GM19193 (cell line): ENCODE results near the gene KAT7.

Source experiments
- POLR2A ChIP-seq: IDR thresholded peaks from 4 replicates; pipeline ENCODE4 v1.6.1; 2011; ENCODE audit not compliant: insufficient read depth, insufficient read length; ENCODE audit errors: extremely low read depth

KAT7 gene

GRCh38 chr17:49821466-49821865 is 33.0 kb downstream of the KAT7 start:
- TF ChIP-seq POLR2A = no peak

DNA sequence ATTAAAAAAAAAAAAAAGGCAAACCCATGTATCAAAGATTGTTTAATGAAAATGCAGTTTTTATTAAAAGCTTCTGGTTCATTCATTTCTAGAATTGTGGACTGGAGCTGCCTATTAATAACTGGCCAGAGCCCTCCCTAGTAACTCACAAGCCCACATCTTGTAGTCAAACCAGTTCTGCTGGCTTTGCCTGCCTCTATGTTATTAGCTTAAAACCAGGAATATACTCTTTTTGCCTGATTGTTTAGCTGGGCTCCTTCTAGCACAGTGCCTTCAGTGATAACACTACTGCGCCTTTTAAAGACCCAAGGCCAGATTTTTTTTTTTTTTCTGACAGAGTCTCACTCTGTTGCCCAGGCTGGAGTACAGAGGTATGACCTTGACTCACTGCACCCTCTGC is 33.4 kb downstream of the KAT7 start:
- no peak for TF ChIP-seq POLR2A

DNA sequence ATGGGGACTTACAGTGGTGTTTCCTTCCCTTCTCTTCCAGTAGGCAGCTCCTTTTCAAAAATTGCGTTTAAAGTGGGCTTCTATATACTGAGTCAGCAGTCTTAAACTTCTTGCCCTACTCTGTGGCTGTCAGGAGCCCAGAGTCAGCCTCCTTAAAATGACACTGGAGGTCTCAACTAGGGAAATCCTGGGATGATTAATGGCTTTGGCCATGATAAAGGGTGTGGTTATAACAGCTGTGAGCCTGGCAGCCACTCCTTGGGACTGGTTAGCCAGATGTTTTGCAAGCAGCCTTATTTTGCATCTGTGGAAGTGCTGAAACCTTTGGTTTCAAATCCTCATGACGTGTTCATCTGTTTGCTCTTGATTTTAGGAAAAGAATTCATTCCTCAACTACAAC is 34.3 kb downstream of the KAT7 start:
- no peak for TF ChIP-seq POLR2A

- no peak for TF ChIP-seq POLR2A
Observed at GRCh38 chr17:49823614-49824013, 35.1 kb downstream of the KAT7 start.

DNA sequence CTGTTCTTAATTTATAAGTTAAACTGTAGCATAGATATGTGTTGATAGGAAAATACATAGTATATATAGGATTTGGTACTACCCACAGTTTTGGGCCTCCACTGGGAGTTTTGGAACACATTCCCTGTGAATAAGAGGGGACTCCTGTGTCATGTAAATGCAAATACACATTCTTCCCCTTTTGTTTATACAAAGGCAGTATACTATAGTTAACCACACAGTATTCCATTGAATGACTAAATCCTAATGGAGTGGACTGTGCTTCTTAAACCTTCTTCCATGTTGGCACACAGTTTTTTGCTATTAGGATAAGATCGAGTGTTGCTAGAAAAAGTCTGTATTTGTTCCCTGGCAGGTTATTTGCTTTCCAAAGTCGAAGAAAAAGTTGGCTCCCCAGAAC is 37.2 kb downstream of the KAT7 start:
- TF ChIP-seq POLR2A = no peak

GRCh38 chr17:49829026-49829425 is 40.5 kb downstream of the KAT7 start:
- no peak for TF ChIP-seq POLR2A

DNA sequence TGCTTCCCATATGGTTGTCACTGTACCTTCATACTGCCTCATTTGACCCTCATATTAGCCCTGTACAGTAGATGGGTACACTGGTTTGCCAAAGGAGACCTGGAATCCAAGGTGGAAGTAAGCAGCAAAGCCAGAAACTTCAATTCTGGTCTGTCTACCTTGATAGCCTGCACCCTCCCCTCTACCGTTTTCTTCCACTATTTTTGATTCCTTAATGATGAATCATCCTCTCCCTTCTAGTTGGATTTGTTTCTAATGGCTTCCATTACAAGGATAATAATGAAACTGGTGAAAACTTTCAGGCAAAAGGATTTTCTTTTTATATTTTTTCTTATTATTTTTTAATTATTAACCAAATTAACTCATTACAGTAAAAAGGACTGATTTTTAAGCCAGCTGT is 42.1 kb downstream of the KAT7 start:
- TF ChIP-seq POLR2A = no peak

DNA sequence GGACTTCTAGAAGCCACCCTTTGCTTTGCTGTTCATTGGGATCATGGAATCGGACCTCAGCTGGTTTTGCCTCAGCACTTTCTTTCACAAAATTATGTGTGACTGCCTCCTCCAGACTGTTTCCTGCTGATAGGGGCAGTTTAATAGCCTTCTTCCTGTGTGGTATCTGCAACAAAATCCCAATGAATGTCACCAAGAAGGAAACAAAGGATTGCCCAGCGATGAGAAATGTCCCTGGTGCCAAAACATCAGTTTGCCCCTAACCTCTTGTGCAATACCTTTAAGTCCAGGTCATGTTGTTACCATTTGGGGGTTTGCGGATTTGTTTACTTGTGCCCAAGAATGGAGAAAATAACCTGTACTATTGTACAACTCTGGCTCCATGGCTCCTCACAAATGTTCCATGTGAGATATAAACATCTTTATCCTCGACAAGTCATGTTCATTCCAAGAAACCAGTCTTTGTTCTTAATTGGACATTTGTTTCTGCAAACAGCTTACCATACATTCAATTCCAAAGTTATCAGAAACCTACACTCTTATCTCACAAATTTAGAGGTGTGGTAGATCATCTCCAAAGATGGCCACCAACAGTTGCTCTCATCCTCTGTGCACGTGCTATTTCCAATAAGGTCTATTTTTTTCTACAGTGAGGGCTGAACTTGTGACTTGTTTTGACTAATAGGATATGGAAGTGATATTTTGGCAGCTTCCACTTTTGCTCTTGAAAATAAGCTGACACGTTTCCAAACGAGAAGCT is 44.5 kb downstream of the KAT7 start:
- TF ChIP-seq POLR2A = no peak

DNA sequence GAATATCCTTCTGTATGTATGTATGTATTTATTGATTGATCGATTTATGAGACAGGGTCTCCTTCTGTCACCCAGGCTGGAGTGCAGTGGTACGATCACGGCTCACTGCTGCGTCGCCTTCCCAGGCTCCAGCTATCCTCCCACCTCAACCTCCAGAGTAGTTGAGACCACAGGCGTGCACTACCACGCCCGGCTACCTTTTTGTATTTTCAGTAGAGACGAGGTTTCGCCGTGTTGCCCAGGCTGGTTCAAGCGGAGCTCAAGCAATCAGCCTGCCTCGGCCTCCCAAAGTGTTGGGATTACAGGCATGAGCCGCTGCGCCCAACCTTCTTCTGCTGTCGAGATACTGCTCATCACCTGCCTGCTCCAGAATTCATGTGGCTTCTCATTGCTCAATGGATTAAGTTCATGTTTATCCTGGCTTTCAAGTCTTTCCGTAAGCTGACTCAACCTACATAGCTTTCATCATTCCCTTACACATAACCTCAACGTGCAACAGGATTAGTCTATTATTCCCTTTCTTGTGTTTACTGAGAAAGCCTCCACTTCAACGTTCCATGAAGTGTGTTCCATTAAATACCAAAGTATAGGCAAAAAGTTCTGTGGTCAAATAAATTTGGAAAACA is 45.8 kb downstream of the KAT7 start:
- TF ChIP-seq POLR2A = no peak

DNA sequence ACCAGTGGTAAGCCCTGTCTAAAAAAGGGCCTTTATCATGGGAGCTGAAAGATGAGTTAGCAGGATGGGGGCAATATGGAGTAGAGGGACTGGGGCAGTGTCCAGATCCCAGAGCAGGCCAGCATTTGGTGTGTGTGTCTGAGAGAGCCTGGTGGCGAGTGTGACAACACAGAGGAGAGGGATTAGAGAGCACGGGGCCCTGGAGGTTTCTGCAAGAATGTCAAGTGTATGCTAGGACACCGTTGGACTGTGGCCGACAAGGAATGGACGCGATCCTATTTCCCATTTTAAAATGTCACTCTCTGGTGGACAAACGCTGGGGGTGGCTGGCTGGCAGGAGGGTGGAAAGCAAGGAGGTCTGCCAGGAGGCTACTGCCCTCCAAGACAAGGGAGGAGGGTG is 47.0 kb downstream of the KAT7 start:
- TF ChIP-seq POLR2A = no peak

- no peak for TF ChIP-seq POLR2A
Observed at GRCh38 chr17:49836111-49837030, 47.9 kb downstream of the KAT7 start.

DNA sequence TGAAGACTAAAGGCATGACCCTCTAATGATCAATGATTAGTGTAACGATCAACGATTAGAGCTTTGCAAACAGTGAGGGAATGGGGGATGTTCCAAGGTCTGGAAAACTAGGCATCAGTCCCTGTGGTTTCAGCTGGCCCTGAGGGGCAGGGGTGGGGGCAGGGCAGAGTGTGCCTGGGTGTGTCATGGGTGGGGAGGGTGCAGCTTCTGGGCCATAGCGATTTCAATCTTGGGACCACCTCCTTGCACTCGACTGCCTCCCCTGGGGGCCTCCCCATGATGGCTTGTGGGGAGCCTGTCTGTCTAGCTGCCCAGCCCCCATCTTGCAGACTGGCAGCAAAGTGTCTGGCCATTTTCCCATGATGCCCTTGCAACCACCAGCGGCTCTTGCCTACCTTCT is 51.0 kb downstream of the KAT7 start:
- no peak for TF ChIP-seq POLR2A

- no peak for TF ChIP-seq POLR2A
Observed at GRCh38 chr17:49841548-49841947, 53.1 kb downstream of the KAT7 start.

- TF ChIP-seq POLR2A = no peak
Observed at GRCh38 chr17:49842371-49842770, 53.9 kb downstream of the KAT7 start.

GRCh38 chr17:49842846-49843245 is 54.4 kb downstream of the KAT7 start:
- TF ChIP-seq POLR2A = no peak

- no peak for TF ChIP-seq POLR2A
Observed at GRCh38 chr17:49843774-49844350, 55.4 kb downstream of the KAT7 start.

- TF ChIP-seq POLR2A = no peak
Observed at GRCh38 chr17:49845321-49845720, 56.8 kb downstream of the KAT7 start.
